Trophoblast cell (in vitro differentiated cells and primary cell): ENCODE measurements around the gene NET1.
"Not testable (repeated sequence)": the region's sequence is repeated elsewhere in the genome, so short reads cannot be mapped to it uniquely, and the experiment has no call there.

ENCODE experiments used
- DNase-seq, 2 donors: peaks; one replicate each; pipeline ENCODE4 v3.0.0-alpha.2; 2016
- H2AFZ ChIP-seq: 2 replicates; pipeline ENCODE4 v1.6.1; 2013; ENCODE audit warnings: low read length, moderate library complexity, mild to moderate bottlenecking; ENCODE audit not compliant: insufficient read depth, poor library complexity
- H2AK5ac ChIP-seq: 2 replicates; pipeline ENCODE4 v1.6.1; 2013; ENCODE audit warnings: mild to moderate bottlenecking, low read length
- H2BK120ac ChIP-seq: 2 replicates; pipeline ENCODE4 v1.6.1; 2013; ENCODE audit warnings: low read length, mild to moderate bottlenecking, moderate library complexity; ENCODE audit not compliant: insufficient read depth, poor library complexity
- H2BK12ac ChIP-seq: 2 replicates; pipeline ENCODE4 v1.6.1; 2013; ENCODE audit warnings: mild to moderate bottlenecking, low read length, moderate library complexity
- H2BK5ac ChIP-seq: 2 replicates; pipeline ENCODE4 v1.6.1; 2013; ENCODE audit warnings: low read length, low read depth, moderate library complexity, mild to moderate bottlenecking; ENCODE audit not compliant: poor library complexity
- H3K14ac ChIP-seq: 2 replicates; pipeline ENCODE4 v1.6.1; 2013; ENCODE audit warnings: mild to moderate bottlenecking, low read length
- H3K18ac ChIP-seq: 2 replicates; pipeline ENCODE4 v1.6.1; 2013; ENCODE audit warnings: mild to moderate bottlenecking, low read length
- H3K23ac ChIP-seq: 2 replicates; pipeline ENCODE4 v1.6.1; 2013; ENCODE audit warnings: low read length
- H3K27ac ChIP-seq: 2 replicates; pipeline ENCODE4 v1.5.1; 2013; ENCODE audit warnings: low read depth, mild to moderate bottlenecking, inconsistent platforms, low read length, moderate library complexity
- H3K27me3 ChIP-seq: 2 replicates; pipeline ENCODE4 v1.6.1; 2013; ENCODE audit warnings: inconsistent platforms, mild to moderate bottlenecking, low read length, moderate library complexity; ENCODE audit not compliant: insufficient read depth
- H3K36me3 ChIP-seq, 2 experiments: 1 replicate in 1 of 2; 2 replicates in 1 of 2; pipeline ENCODE4 v1.6.1; 2013; ENCODE audit warnings: low read length in 2 of 2, mild to moderate bottlenecking in 2 of 2, moderate library complexity in 1 of 2; ENCODE audit not compliant: insufficient read depth in 2 of 2, control insufficient read depth in 1 of 2
- H3K4ac ChIP-seq: 2 replicates; pipeline ENCODE4 v1.6.1; 2013; ENCODE audit warnings: low read depth, mild to moderate bottlenecking, low read length, moderate library complexity
- H3K4me1 ChIP-seq, 2 experiments: 1 replicate in 1 of 2; 2 replicates in 1 of 2; pipeline ENCODE4 v1.6.1; 2013; ENCODE audit warnings: low read length in 2 of 2, mild to moderate bottlenecking in 2 of 2, moderate library complexity in 1 of 2; ENCODE audit not compliant: insufficient read depth in 2 of 2, control insufficient read depth in 1 of 2
- H3K4me2 ChIP-seq: 2 replicates; pipeline ENCODE4 v1.6.1; 2013; ENCODE audit warnings: inconsistent platforms, mild to moderate bottlenecking, low read length, moderate library complexity
- H3K4me3 ChIP-seq: 2 replicates; pipeline ENCODE4 v1.5.1; 2013; ENCODE audit warnings: mild to moderate bottlenecking, low read depth, low read length, inconsistent platforms
- H3K79me1 ChIP-seq: one replicate; pipeline ENCODE4 v1.6.1; 2013; ENCODE audit warnings: low read length
- H3K79me2 ChIP-seq: 2 replicates; pipeline ENCODE4 v1.6.1; 2013; ENCODE audit warnings: low read length, mild to moderate bottlenecking; ENCODE audit not compliant: control insufficient read depth, insufficient read depth, poor library complexity
- H3K9ac ChIP-seq: 2 replicates; pipeline ENCODE4 v1.6.1; 2013; ENCODE audit warnings: mild to moderate bottlenecking, low read length
- H3K9me3 ChIP-seq: 2 replicates; pipeline ENCODE4 v1.6.1; 2013; ENCODE audit warnings: low read depth, mild to moderate bottlenecking, control low read depth, inconsistent platforms, low read length; ENCODE audit not compliant: insufficient read depth
- H4K12ac ChIP-seq: 2 replicates; pipeline ENCODE4 v1.6.1; 2013; ENCODE audit warnings: low read depth, mild to moderate bottlenecking, low read length, moderate library complexity
- H4K8ac ChIP-seq: 2 replicates; pipeline ENCODE4 v1.6.1; 2013; ENCODE audit warnings: low read depth, mild to moderate bottlenecking, low read length, moderate library complexity
- H4K91ac ChIP-seq: one replicate; pipeline ENCODE4 v1.6.1; 2013; ENCODE audit warnings: low read depth, mild to moderate bottlenecking, low read length, moderate library complexity
- WGBS: extraction: QIAGEN DNeasy Blood & Tissue Kit; methylation state at CpG from one replicate; pipeline ENCODE4 v1.1.7; 2013; ENCODE audit warnings: missing lambda C conversion rate; ENCODE audit not compliant: insufficient read length, insufficient coverage; ENCODE audit errors: extremely low coverage; 5-methylcytosine and 5-hydroxymethylcytosine counted together

NET1 gene

DNA sequence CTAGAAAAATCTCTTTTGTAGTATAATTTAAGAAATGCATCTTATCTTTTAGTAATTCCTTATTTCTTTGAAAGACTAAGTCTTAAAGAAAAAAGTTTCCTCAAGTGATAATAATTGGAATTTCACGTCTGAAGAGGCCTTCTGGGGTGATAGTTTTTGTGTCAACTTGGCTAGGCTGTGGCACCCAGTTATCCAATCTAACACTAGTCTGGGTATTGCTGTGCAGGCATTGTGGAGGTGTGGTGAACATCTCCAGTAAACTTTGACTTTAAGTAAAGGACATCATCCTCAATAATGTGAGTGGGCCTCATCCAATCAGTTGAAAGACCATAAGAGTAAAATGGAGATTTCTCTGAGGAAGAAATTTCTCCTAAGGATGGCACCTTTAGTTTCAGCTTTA lies 5.4 kb upstream of the NET1 start:
- WGBS = no CpG with 5 or more reads among the region's 1 CpG
- no peaks in the 10 kb centered on the region for H3K36me3 ChIP-seq
- H4K91ac ChIP-seq = no peak overlapping the region

DNA sequence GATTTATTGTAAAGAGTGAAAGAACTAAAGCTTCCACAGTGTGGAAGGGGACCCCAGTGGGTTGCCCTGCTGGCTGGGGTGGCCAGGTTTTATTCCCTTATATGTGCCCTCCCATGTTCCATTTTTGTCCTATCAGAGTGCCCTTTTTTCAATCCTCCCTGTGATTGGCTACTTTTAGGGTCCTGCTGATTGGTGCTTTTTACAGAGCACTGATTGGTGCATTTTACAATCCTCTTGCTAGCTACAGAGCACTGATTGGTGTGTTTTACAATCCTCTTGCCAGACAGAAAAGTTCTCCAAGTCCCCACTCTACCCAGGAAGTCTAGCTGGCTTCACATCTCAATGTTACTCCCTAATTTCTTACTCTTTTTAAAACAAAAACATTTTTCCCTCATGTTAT lies 1.6 kb upstream of the NET1 start:
- H3K9me3 ChIP-seq, H3K9ac ChIP-seq, H3K79me2 ChIP-seq, H2BK5ac ChIP-seq, DNase-seq, H3K4ac ChIP-seq, H3K14ac ChIP-seq, H3K79me1 ChIP-seq, H3K18ac ChIP-seq, H2AFZ ChIP-seq, H3K27ac ChIP-seq, H3K4me1 ChIP-seq, H4K91ac ChIP-seq, H3K4me3 ChIP-seq, H4K12ac ChIP-seq, H3K4me2 ChIP-seq, H2AK5ac ChIP-seq, H3K36me3 ChIP-seq, H2BK120ac ChIP-seq, H4K8ac ChIP-seq, H2BK12ac ChIP-seq, H3K23ac ChIP-seq, H3K27me3 ChIP-seq: not testable (repeated sequence)

More for the DNA sequence above, 5.4 kb upstream of the NET1 start:
- Histone ChIP-seq H3K79me2 (no peaks in the 10 kb centered on the region), H4K12ac (no peak overlapping the region), H3K9ac (no peak overlapping the region), H3K27me3 (no peaks in the 10 kb centered on the region), H3K23ac (no peak overlapping the region), H2AK5ac (no peak overlapping the region), H2AFZ (no peak overlapping the region), H3K27ac (no peak overlapping the region), H4K8ac (no peak overlapping the region), H3K18ac (no peak overlapping the region), H3K9me3 (peaks cover 1% of the 10 kb centered on the region), H2BK120ac (no peak overlapping the region), H2BK12ac (no peak overlapping the region), H3K4ac (no peak overlapping the region), H3K4me2 (no peak overlapping the region), H2BK5ac (no peak overlapping the region), H3K79me1 (no peaks in the 10 kb centered on the region), H3K14ac (no peak overlapping the region), H3K4me3 (no peak overlapping the region), H3K4me1 (no peaks in the 10 kb centered on the region)
- DNase-seq = no peak

- Histone ChIP-seq H3K4me1 (peaks cover 0 to 4% of the 10 kb centered on the region in 2 experiments), H3K27me3 (no peaks in the 10 kb centered on the region), H3K9ac (no peak overlapping the region), H3K79me2 (peaks cover 7% of the 10 kb centered on the region), H3K27ac (no peak overlapping the region), H4K91ac (no peak overlapping the region), H3K18ac (no peak overlapping the region), H3K9me3 (peaks cover 1% of the 10 kb centered on the region), H3K4me2 (peak overlapping the region; percentile 57), H2BK120ac (no peak overlapping the region), H3K79me1 (peaks cover 4% of the 10 kb centered on the region), H3K23ac (no peak overlapping the region), H3K36me3 (no peaks in the 10 kb centered on the region), H2BK12ac (no peak overlapping the region), H2AK5ac (no peak overlapping the region), H2AFZ (no peak overlapping the region), H3K4ac (no peak overlapping the region), H4K12ac (no peak overlapping the region), H2BK5ac (no peak overlapping the region), H4K8ac (no peak overlapping the region), H3K14ac (no peak overlapping the region), H3K4me3 (no peak overlapping the region)
- no peak for DNase-seq
- no CpG with 5 or more reads among the region's 3 CpGs for WGBS
These were observed 448 bp upstream of the NET1 start for GRCh38 chr10:5411941-5412276.

GRCh38 chr10:5413012-5413938 lies 918 bp downstream of the NET1 start:
- H4K12ac ChIP-seq = no peak overlapping the region
- H2BK12ac ChIP-seq = no peak overlapping the region
- H3K23ac ChIP-seq = peak overlapping the region; percentile 63
- no peaks in the 10 kb centered on the region for H3K36me3 ChIP-seq
- no peak overlapping the region for H2AK5ac ChIP-seq
- H3K18ac ChIP-seq = no peak overlapping the region
- no peaks in the 10 kb centered on the region for H3K9me3 ChIP-seq
- peak overlapping the region; percentile 99 for H3K4me2 ChIP-seq
- H3K4ac ChIP-seq = peak overlapping the region; percentile 84
- no peaks in the 10 kb centered on the region for H3K27me3 ChIP-seq
- no peak overlapping the region for H4K8ac ChIP-seq
- H4K91ac ChIP-seq = no peak overlapping the region
- H3K79me2 ChIP-seq = peaks cover 11% of the 10 kb centered on the region
- no peak overlapping the region for H3K14ac ChIP-seq
- H3K4me3 ChIP-seq = peak overlapping the region; percentile 98
- H2BK120ac ChIP-seq = no peak overlapping the region
- H3K79me1 ChIP-seq = peaks cover 4% of the 10 kb centered on the region
- H3K27ac ChIP-seq = no peak overlapping the region
- no peak overlapping the region for H2AFZ ChIP-seq
- peak in 1 of 2 donors; percentile 6 for DNase-seq
- peaks cover 0 to 8% of the 10 kb centered on the region in 2 experiments for H3K4me1 ChIP-seq
- peak overlapping the region; percentile 81 for H3K9ac ChIP-seq
- H2BK5ac ChIP-seq = no peak overlapping the region
- 100% methylated on average over 1 of the region's 20 CpGs for WGBS
